ENCODE data around the gene BYSL.

The BYSL gene

GRCh38 chr6:41920921-41921711 is at the start of gene BYSL, which contains the start of gene MED20:
TSS of gene BYSL (plus strand) at chr6:41921499. CDS start at chr6:41921563, 64 bp downstream.
TSS of gene MED20 (minus strand) at chr6:41921139. CDS start at chr6:41921018, 121 bp downstream.
- DNase-seq (ENCODE audit: low spot score): peak; percentile 96

- DNase-seq (ENCODE audit: low spot score): no peak
Measured at GRCh38 chr6:41871691-41872090, 49.6 kb upstream of the BYSL start.

GRCh38 chr6:41872147-41872546 is 49.2 kb upstream of the BYSL start:
- no peak for DNase-seq (ENCODE audit: low spot score)

GRCh38 chr6:41874741-41875140 is 46.6 kb upstream of the BYSL start:
- no peak for DNase-seq (ENCODE audit: low spot score)

GRCh38 chr6:41877051-41877680 is 44.1 kb upstream of the BYSL start:
- no peak for DNase-seq (ENCODE audit: low spot score)

GRCh38 chr6:41878246-41878645 is 43.1 kb upstream of the BYSL start:
- DNase-seq (ENCODE audit: low spot score): no peak

GRCh38 chr6:41878961-41879405 is 42.3 kb upstream of the BYSL start:
- DNase-seq (ENCODE audit: low spot score): no peak

- DNase-seq (ENCODE audit: low spot score): no peak
Measured at GRCh38 chr6:41881506-41881905, 39.8 kb upstream of the BYSL start.

- no peak for DNase-seq (ENCODE audit: low spot score)
Measured at GRCh38 chr6:41884957-41885356, 36.3 kb upstream of the BYSL start.

- no peak for DNase-seq (ENCODE audit: low spot score)
Measured at GRCh38 chr6:41885930-41886329, 35.4 kb upstream of the BYSL start.

- DNase-seq (ENCODE audit: low spot score): no peak
Measured at GRCh38 chr6:41887331-41887751, 34.0 kb upstream of the BYSL start.

- no peak for DNase-seq (ENCODE audit: low spot score)
Measured at GRCh38 chr6:41892921-41893564, 28.3 kb upstream of the BYSL start.

GRCh38 chr6:41894366-41895299 is 26.7 kb upstream of the BYSL start:
- DNase-seq (ENCODE audit: low spot score): peak; percentile 33

- DNase-seq (ENCODE audit: low spot score): peak; percentile 93
Measured at GRCh38 chr6:41895300-41896233, 25.7 kb upstream of the BYSL start, which contains the start of gene USP49. TSS of gene USP49 (minus strand) at chr6:41895375. CDS start at chr6:41806983, 88,392 bp downstream.

GRCh38 chr6:41896281-41896680 is 25.0 kb upstream of the BYSL start:
- no peak for DNase-seq (ENCODE audit: low spot score)

GRCh38 chr6:41900861-41901260 is 20.4 kb upstream of the BYSL start:
- no peak for DNase-seq (ENCODE audit: low spot score)

GRCh38 chr6:41901882-41902519 is 19.3 kb upstream of the BYSL start:
- DNase-seq (ENCODE audit: low spot score): no peak

GRCh38 chr6:41909727-41910126 is 11.6 kb upstream of the BYSL start:
- no peak for DNase-seq (ENCODE audit: low spot score)

GRCh38 chr6:41914343-41914742 is 7.0 kb upstream of the BYSL start:
- no peak for DNase-seq (ENCODE audit: low spot score)
